Tibial nerve (tissue), 4 donors: ENCODE measurements around the gene ATP2C2.

ENCODE experiments used
- CTCF ChIP-seq, 5 experiments: fragments of 200-600 bp in 3 of 5; fragments of 450-650 bp in 2 of 5; sonication (generic) in 3 of 5; IDR thresholded peaks; one replicate each; pipeline ENCODE4 v1.5.1; 2016 to 2019; ENCODE audit warnings: antibody characterized with exemption in 5 of 5, mild to moderate bottlenecking in 3 of 5, moderate library complexity in 2 of 5
- EP300 ChIP-seq, 2 donors: sonication (generic); formaldehyde crosslinking; IDR thresholded peaks; one replicate each; pipeline ENCODE4 v1.6.1; 2017; ENCODE audit warnings: antibody characterized with exemption in 2 of 2, mild to moderate bottlenecking in 1 of 2
- POLR2A ChIP-seq, 2 donors: fragments of 450-650 bp; IDR thresholded peaks; one replicate each; pipeline ENCODE4 v1.6.1; 2017; ENCODE audit warnings: antibody characterized with exemption in 2 of 2, mild to moderate bottlenecking in 2 of 2, moderate library complexity in 2 of 2

- TF ChIP-seq EP300 (IDR thresholded peaks at IDR 0.05) (no peak), CTCF (IDR thresholded peaks at IDR 0.05) (no peak), POLR2A (IDR thresholded peaks at IDR 0.05) (no peak)
These were observed 74.9 kb downstream of the ATP2C2 start for GRCh38 chr16:84443166-84443802.
